T-helper 17 cell (primary cell): ENCODE results near the gene DSCAM. TPM values are rescaled to one million over a fixed set of nuclear protein-coding genes. Genes with fewer than 3 reads are reported as not detected.

ENCODE experiments used
- ATAC-seq: fragments of 150-1000 bp; cut with Tn5 transposase; 2 replicates; pipeline ENCODE4 v1.10.0; 2021; ENCODE audit warnings: mild to moderate bottlenecking, moderate library complexity
- DNase-seq, 3 donors: peaks; one replicate each; pipeline versions ENCODE4 v3.0.0 to v3.0.0-alpha.2; 2020 to 2021
- H3K9me3 ChIP-seq: one replicate; pipeline ENCODE4 v1.7.0; 2013; ENCODE audit warnings: low read length, mild to moderate bottlenecking; ENCODE audit not compliant: control insufficient read depth, poor library complexity, severe bottlenecking
- H3K27ac Mint-ChIP-seq: one replicate; pipeline ENCODE4 v1.8.0; 2022; ENCODE audit warnings: mild to moderate bottlenecking, moderate library complexity, mixed read lengths
- H3K27me3 Mint-ChIP-seq: one replicate; pipeline ENCODE4 v1.8.0; 2022; ENCODE audit warnings: mixed read lengths
- H3K36me3 Mint-ChIP-seq: one replicate; pipeline ENCODE4 v1.8.0; 2022; ENCODE audit warnings: low read depth, mixed read lengths
- H3K4me1 Mint-ChIP-seq: one replicate; pipeline ENCODE4 v1.8.0; 2022; ENCODE audit warnings: mild to moderate bottlenecking, mixed read lengths
- H3K4me3 Mint-ChIP-seq: one replicate; pipeline ENCODE4 v1.8.0; 2022; ENCODE audit warnings: mild to moderate bottlenecking, moderate library complexity, mixed read lengths
- total RNA-seq, 4 donors: library from RNA in 2 of 4; stranded (reverse) in 2 of 4; gene quantifications; one replicate each; pipeline ENCODE4 v1.2.3 and lab custom pipeline; 2022 to 2026

Gene DSCAM
- total RNA-seq, 2 donors from 2014 or later = not detected

DNA sequence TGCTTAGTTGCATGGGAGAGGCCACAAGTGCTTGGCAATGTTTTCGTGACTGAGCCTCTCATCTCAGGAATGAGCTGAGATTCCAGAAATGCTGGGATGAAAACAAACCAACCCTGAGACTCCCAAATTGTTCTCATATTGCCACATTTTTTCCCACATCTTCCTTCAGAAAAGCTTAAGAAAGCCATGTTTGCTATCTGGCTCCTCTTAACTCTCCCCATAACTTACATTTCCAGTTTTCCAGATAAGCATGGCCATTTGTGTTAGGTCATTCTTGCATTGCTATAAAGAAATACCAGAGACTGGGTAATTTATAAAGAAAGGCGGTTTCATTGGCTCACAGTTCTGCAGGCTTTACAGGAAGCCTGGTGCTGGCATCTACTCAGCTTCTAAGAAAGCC, 17.2 kb downstream of the DSCAM start:
- Mint-ChIP-seq H3K4me1 (no peaks in the 10 kb centered on the region), H3K4me3 (no peak overlapping the region), H3K36me3 (no peaks in the 10 kb centered on the region), H3K27me3 (no peaks in the 10 kb centered on the region), H3K27ac (no peak overlapping the region)
- no peaks in the 10 kb centered on the region for H3K9me3 ChIP-seq
- no peak for ATAC-seq
- no peak for DNase-seq

- no peak for ATAC-seq
- Mint-ChIP-seq H3K4me1 (no peaks in the 10 kb centered on the region), H3K36me3 (no peaks in the 10 kb centered on the region), H3K27ac (no peak overlapping the region), H3K4me3 (no peak overlapping the region), H3K27me3 (no peaks in the 10 kb centered on the region)
- no peak for DNase-seq
- no peaks in the 10 kb centered on the region for H3K9me3 ChIP-seq
Observed at GRCh38 chr21:40829308-40829707, 17.6 kb downstream of the DSCAM start.

DNA sequence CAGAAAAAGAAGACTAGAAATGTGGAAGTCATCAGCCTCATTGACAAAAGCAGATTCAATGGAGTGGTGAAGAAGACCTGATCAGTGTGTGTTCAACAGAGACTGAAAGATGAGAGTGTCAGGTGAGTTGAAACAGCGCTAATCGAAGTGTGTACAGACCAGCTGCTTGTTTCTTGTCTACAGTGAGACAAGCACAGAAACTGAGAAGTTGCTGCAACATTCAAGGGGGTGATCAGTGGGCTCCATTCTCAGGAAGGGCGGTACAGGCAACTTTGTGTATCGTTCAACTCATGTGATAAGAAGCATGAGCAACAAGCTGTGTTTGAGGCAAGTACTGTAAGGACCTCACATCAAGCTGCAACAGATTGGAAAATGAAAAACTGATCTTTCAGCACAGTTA, 19.4 kb downstream of the DSCAM start:
- no peak overlapping the region for H3K4me3 Mint-ChIP-seq
- H3K36me3 Mint-ChIP-seq = no peaks in the 10 kb centered on the region
- no peaks in the 10 kb centered on the region for H3K9me3 ChIP-seq
- no peak for DNase-seq
- no peaks in the 10 kb centered on the region for H3K4me1 Mint-ChIP-seq
- no peak for ATAC-seq
- H3K27ac Mint-ChIP-seq = no peak overlapping the region
- H3K27me3 Mint-ChIP-seq = no peaks in the 10 kb centered on the region

DNA sequence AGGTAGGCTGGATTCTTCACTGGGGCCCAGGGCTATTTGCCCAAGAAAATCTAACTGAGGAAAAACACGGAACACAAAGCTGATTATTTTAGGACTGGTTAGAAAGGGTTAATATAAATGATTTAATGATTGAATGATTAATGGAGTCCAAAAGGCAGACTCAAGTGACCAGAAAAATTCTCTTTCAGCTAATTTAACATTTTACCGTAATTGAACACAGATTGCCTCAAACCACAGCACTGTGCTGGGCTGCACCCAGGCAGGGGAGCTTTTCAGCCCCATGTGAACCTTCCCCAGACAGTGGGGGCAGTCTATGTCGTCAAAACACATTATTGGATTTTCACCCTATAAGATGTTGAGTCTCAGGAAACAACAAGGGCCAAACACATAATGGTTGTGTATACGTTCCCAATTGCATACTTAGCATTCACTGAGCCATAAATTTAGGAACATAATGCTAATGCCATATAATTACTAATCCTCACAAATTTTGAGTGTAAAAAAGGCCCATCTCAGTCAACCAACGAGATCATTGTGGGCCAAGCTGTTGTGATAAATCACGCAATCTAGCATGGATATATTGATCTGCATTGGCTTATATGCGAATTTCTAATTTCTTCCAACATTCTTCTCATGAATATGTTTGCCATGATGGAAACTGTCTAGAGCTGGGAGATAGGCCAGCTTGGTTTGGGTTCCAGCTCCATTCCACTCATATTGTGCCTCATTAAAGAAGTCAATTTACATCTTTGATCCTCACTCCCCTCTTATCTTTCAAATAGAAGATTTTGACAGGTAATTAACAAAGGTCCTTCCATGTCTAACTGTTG, 27.7 kb downstream of the DSCAM start:
- Mint-ChIP-seq H3K4me3 (no peak overlapping the region), H3K27me3 (no peaks in the 10 kb centered on the region), H3K4me1 (no peaks in the 10 kb centered on the region), H3K36me3 (no peaks in the 10 kb centered on the region), H3K27ac (no peak overlapping the region)
- H3K9me3 ChIP-seq = no peaks in the 10 kb centered on the region
- ATAC-seq (no peak), DNase-seq (no peak)

DNA sequence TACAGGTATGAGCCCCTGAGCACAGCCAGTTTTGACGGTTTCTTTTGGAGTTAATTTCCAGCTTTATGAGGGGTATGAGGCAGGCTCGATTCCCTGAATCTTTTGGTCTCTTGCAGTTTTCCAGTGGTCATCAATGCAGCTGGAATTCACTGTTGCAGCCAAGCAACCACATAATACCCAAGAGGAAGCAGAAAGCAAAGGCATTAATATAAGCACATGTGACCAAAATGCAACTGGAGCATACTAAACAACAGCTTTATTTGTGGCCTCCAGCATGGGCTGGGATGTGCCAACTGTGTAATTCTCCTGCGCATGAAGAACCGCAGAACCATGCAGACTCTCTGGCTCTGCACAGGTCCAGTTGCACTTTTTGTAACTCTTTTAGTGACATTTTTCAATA, 33.0 kb downstream of the DSCAM start:
- H3K4me3 Mint-ChIP-seq = no peak overlapping the region
- no peak overlapping the region for H3K27ac Mint-ChIP-seq
- H3K9me3 ChIP-seq = no peaks in the 10 kb centered on the region
- no peaks in the 10 kb centered on the region for H3K27me3 Mint-ChIP-seq
- no peak for ATAC-seq
- H3K4me1 Mint-ChIP-seq = no peaks in the 10 kb centered on the region
- no peaks in the 10 kb centered on the region for H3K36me3 Mint-ChIP-seq
- no peak for DNase-seq

DNA sequence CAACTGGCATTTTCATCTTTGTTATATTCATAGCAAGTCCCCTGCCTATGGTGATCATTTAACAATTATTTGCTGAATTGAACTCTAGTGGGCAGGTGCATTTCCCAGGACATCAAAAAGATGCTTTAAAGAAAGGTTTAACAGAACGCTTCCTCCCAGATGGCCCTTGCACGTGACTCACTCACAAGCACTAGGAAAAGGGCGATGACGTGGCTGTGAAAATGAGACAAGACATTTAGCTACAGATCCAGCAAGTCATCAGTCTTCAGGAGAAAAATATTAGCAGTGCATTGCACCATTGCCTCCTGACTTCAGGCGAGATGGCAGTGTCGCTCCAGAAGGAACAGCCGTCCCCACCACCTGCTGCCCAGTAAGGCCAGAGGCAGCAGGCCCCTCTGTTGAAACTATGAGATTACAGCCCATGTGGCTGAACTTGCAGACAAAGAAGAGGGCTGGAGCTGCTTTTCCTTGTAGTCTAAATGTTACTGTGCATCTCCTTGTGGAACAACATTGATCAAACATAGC, 37.2 kb downstream of the DSCAM start:
- Mint-ChIP-seq H3K36me3 (no peaks in the 10 kb centered on the region), H3K27me3 (no peaks in the 10 kb centered on the region), H3K27ac (no peak overlapping the region), H3K4me3 (no peak overlapping the region), H3K4me1 (no peaks in the 10 kb centered on the region)
- ATAC-seq (no peak), DNase-seq (no peak)
- H3K9me3 ChIP-seq = no peaks in the 10 kb centered on the region

- H3K9me3 ChIP-seq = no peaks in the 10 kb centered on the region
- no peak for DNase-seq
- no peaks in the 10 kb centered on the region for H3K27me3 Mint-ChIP-seq
- H3K36me3 Mint-ChIP-seq = no peaks in the 10 kb centered on the region
- H3K27ac Mint-ChIP-seq = no peak overlapping the region
- no peak overlapping the region for H3K4me3 Mint-ChIP-seq
- no peak for ATAC-seq
- no peaks in the 10 kb centered on the region for H3K4me1 Mint-ChIP-seq
Observed at GRCh38 chr21:40803101-40803500, 43.9 kb downstream of the DSCAM start.

DNA sequence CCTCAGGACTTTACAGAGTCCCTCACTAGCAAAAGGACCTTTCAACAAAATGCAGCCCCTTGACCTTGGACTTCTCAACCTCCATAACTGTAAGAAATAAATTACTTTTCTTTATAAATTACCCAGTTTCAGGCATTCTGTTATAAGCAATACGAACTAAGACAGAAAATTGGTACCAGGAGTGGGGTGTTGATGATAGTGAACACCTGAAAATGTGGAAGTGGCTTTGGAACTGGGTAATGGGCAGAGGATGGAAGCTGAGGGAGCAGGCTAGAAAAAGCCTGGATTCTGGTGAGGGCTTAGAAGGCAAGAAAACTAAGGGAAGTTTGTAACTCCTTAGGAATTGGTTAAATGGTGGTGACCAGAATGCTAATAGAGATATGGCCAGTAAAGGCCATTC, 46.8 kb downstream of the DSCAM start:
- H3K4me3 Mint-ChIP-seq = no peak overlapping the region
- H3K9me3 ChIP-seq = no peaks in the 10 kb centered on the region
- H3K27ac Mint-ChIP-seq = no peak overlapping the region
- DNase-seq (no peak), ATAC-seq (no peak)
- no peaks in the 10 kb centered on the region for H3K36me3 Mint-ChIP-seq
- no peaks in the 10 kb centered on the region for H3K4me1 Mint-ChIP-seq
- H3K27me3 Mint-ChIP-seq = no peaks in the 10 kb centered on the region

DNA sequence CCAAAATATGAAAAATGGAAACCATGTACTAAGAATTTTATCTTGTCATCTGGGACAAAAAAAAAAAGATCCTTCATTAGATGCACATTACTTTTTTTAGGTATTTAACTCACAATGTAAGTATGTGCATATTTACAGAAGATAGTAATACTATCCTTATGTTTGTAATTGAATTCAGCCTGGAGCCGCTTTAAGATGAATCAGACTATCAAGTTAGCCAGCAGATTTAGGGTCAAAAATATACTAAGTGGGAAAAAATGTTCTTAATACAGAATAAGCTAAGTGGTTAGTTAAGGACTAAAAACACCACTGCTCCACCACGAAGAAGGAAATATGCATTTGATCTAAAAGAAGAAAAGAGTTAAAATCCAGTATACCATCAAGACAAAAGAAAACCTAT, 49.1 kb downstream of the DSCAM start:
- Mint-ChIP-seq H3K36me3 (no peaks in the 10 kb centered on the region), H3K4me1 (no peaks in the 10 kb centered on the region), H3K27me3 (no peaks in the 10 kb centered on the region), H3K4me3 (no peak overlapping the region), H3K27ac (no peak overlapping the region)
- ATAC-seq (no peak), DNase-seq (no peak)
- no peaks in the 10 kb centered on the region for H3K9me3 ChIP-seq

DNA sequence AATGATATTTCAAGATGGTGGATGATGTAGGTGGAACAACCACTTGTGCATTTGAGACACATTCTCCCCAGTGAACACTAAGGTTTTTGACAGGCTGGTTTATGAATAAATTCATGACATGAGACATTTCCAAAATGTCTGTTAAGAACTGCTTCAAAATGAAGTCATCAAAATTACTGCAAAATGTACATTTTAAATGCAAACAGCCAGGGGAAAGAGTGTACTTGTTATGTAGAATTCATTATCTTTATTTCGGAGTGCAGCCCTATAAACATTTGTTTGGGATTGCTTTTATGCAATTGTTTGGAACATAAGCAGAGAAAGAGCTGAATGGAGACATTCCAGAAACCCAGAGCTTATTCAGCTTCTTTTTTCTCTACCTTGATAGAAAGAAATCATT, 49.5 kb downstream of the DSCAM start:
- no peaks in the 10 kb centered on the region for H3K36me3 Mint-ChIP-seq
- no peaks in the 10 kb centered on the region for H3K4me1 Mint-ChIP-seq
- no peak for DNase-seq
- no peaks in the 10 kb centered on the region for H3K9me3 ChIP-seq
- no peak for ATAC-seq
- no peak overlapping the region for H3K27ac Mint-ChIP-seq
- H3K4me3 Mint-ChIP-seq = no peak overlapping the region
- no peaks in the 10 kb centered on the region for H3K27me3 Mint-ChIP-seq

- no peaks in the 10 kb centered on the region for H3K4me1 Mint-ChIP-seq
- no peak for DNase-seq
- H3K27ac Mint-ChIP-seq = no peak overlapping the region
- no peak for ATAC-seq
- no peaks in the 10 kb centered on the region for H3K36me3 Mint-ChIP-seq
- H3K9me3 ChIP-seq = no peaks in the 10 kb centered on the region
- H3K4me3 Mint-ChIP-seq = no peak overlapping the region
- no peaks in the 10 kb centered on the region for H3K27me3 Mint-ChIP-seq
Observed at GRCh38 chr21:40796464-40796863, 50.5 kb downstream of the DSCAM start.

GRCh38 chr21:40795313-40795712, 51.6 kb downstream of the DSCAM start:
- ATAC-seq (no peak), DNase-seq (no peak)
- H3K9me3 ChIP-seq = no peaks in the 10 kb centered on the region
- no peak overlapping the region for H3K27ac Mint-ChIP-seq
- H3K4me3 Mint-ChIP-seq = no peak overlapping the region
- no peaks in the 10 kb centered on the region for H3K4me1 Mint-ChIP-seq
- no peaks in the 10 kb centered on the region for H3K27me3 Mint-ChIP-seq
- no peaks in the 10 kb centered on the region for H3K36me3 Mint-ChIP-seq

GRCh38 chr21:40792691-40793456, 54.1 kb downstream of the DSCAM start:
- H3K9me3 ChIP-seq = no peaks in the 10 kb centered on the region
- Mint-ChIP-seq H3K36me3 (no peaks in the 10 kb centered on the region), H3K4me3 (no peak overlapping the region), H3K27me3 (no peaks in the 10 kb centered on the region), H3K27ac (no peak overlapping the region), H3K4me1 (no peaks in the 10 kb centered on the region)
- no peak for DNase-seq
- ATAC-seq = no peak
